GM18867 (cell line): ENCODE results near the gene C1orf53.
"Not testable (repeated sequence)": the region's sequence is repeated elsewhere in the genome, so short reads cannot be mapped to it uniquely, and the experiment has no call there.

Experiments used
- ATAC-seq: cut with Tn5 transposase; IDR thresholded peaks from one replicate; pipeline ENCODE4 v1.9.1; 2021; ENCODE audit warnings: mild to moderate bottlenecking, moderate library complexity; ENCODE audit not compliant: unreplicated experiment

The C1orf53 gene

DNA sequence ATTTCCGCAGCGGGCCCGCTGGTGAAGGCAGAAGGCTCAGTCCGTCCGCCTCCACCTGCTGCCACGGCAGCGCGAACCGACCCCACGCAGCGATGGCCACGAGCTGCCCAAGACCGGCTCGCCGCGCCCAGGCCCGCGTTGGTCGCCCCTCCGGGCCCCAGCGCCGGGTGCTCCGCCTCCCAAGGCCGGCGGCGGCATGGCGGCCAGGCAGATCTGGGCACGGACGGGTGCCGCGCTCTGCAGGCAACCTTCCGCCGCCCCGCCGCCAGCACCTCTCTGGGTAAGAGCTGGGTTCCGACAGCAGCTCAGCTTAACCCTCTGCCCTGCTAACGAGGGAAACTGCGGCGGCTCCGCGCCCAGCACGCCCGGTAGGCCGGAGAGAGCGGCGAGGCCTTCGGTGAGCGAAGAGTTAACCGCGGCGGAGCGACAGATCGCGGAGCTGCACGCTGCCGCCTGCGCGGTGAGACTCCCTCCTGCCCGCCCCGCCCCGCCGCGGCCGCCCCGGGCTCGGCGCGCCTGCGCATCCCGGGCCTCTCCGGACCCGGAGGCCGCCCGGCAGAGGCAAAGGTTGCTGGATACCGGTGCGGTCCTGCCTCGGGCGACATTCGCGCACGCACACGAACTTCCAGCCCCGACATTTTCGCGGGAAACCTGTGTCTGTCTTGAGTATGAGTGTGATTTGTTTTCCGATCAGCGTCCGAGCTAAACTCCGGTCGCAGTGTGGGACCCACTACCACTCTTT is at the start of gene C1orf53:
Gene C1orf53, plus strand, starts transcription at position 177 of the 742 bp plus-strand sequence. Its CDS starts 20 bp downstream, at position 197.
- ATAC-seq, result peak; percentile 97

DNA sequence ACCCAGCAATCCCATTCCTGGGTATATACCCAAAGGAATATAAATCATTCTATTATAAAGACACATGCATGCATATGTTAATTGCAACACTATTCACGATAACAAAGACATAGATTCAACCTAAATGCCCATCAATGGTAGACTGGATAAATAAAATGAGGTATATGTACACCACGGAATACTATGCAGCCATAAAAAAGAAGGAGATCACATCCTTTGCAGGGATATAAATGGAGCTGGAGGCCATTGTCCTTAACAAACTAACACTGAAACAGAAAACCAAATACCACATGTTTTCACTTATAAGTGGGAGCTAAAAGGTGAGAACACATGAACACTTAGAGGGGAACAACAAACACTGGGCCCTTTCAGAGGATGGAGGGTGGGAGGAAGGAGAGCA is 46.7 kb upstream of the C1orf53 start:
- ATAC-seq, result not testable (repeated sequence)

DNA sequence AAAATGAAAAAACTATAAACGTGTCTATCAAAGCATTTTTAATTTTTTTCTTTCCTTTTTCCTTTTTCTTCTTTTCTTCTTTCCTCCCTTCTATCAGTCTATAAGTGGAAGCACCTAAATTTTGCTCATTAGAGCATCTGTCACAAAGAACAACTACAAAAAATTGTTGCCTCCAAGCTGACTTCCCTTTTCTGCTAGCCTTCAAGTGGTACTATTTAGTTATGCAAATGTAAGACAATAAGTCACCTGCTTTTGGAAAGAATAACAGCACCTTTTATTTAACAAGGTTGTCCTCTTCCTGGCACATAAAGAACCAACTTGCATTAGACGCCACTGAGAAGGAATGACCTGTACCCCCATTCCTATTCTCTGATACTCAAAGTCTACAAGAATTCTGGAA is 45.0 kb upstream of the C1orf53 start:
- no peak for ATAC-seq

DNA sequence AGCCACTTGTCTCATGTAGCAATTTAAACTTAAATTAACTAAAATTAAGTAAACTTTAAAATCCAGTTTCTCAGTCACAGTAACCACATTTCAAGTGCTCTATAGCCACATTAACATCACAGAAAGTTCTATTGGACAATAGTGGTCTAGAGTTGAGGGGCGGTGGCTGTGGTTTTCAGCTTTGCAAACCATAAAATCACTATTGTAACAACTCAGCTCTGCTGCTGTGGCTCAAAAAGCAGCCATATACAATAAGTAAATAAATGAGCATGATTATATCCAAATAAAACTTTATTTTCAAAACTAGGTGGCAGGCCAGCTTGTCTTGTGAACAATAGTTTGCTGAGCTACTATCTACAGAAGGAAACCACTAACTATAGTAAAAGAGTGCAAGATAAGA is 43.4 kb upstream of the C1orf53 start:
- no peak for ATAC-seq

DNA sequence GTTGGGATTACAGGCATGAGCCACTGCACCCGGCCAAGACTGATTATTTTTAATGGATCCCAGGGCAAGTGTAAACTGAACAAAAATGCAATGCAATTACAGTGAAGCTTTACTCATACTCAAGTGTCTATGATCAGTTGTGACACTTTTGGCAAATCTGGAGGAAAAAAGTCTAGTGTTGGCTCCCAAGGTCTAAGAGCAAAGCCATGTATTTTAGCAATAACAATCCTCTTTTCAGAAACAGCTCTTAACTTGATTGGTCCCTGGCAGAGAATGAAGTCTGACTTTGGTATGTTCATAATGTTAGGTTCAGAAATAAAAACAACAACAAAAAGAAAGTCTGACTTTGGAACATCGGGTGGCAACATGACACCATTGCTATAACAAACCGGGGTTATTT is 40.2 kb upstream of the C1orf53 start:
- no peak for ATAC-seq

DNA sequence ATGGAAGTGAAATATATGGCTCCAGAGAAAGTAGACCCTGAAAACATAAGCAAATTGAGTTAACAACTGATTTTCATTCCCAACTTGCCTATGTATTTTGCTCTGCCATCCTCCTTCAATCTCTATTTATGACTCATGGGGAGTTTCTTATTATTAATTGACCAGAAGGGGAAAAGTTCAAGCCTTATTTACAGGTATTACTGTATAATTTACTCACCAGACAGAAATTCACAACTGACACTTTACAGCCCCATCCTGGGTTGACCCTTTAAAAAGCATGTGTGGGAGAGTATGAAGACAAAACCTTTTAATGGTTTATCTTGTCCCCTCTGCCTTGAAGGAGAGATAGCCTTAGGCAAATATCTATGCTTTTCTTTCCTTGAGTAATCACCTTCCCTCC is 39.8 kb upstream of the C1orf53 start:
- ATAC-seq, result no peak

DNA sequence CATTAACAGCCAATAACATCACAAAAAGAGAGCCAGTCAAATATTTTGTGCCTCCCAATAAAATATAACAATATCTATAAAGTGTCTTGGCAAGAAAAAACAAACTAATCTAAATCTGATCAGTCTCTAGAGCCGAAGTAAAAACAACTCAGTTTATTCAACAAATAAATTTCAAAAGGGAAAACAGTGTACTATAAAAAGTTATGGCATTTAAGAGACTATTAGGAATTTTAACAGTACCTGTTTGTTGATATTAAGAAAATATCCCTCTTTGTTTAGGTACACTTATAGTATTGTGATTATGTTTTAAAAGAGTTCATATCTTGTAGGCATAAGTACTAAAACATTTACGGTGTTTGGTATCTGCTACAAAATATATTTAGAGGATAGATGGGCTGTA is 36.6 kb upstream of the C1orf53 start:
- no peak for ATAC-seq

DNA sequence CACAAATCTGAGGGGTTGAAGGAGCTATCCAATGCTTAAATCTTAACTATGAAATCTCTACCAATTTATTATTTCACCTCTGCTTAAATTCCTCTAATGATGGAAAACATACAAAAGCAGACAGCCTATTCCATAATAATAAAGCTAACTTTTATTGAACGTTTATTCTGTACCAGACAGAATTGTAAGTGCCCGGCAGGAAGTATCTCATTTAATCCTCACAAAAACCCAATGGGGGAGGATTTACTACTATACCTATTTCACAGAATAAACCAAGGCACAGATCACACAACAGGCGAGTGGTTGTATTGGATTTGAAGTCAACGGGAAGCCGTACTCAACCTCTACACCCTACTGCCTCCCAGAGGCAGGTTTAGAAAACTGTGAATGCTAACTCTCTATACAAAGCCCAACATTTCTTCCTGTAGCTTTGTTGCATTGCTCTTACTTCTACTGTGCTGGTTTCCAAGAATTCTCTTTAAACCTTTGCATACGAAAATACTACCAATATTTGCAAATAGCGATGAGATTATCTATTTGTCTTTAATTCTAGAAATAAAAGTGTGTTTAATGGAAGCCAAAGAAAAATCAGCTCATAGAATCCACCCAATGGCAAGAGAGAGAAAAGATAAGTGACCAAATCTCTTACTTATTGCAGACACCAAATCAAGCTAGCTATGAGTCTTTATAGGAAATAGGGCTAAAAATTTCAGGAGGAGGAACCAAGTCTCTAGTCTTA is 33.5 kb upstream of the C1orf53 start:
- peak; percentile 96 for ATAC-seq

DNA sequence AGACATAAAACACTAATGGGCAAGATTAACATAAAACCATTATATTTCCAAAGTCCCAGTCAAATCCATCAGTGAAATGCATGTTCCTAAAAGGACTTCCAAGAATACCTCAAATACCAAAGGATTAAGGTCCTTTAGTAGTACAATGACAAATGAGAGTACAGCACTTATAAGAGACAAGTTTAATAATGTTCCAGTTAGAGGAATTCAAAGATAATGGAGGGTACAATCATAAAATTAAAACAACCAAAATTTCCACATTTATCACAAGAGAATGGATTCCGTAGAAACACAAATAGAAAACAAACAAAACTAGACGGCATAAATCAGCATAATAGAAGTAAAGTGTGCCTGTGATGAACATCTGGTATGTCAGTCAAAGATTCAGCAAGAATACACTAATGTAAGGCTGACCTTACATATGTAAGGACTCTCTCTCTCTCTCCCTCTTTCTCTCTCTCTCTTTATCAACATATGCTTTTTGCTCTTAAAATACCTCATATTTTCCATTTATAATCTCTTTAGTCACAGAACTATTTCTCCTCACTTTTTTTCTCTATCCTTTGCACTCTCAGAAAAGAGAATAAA is 32.8 kb upstream of the C1orf53 start:
- no peak for ATAC-seq

DNA sequence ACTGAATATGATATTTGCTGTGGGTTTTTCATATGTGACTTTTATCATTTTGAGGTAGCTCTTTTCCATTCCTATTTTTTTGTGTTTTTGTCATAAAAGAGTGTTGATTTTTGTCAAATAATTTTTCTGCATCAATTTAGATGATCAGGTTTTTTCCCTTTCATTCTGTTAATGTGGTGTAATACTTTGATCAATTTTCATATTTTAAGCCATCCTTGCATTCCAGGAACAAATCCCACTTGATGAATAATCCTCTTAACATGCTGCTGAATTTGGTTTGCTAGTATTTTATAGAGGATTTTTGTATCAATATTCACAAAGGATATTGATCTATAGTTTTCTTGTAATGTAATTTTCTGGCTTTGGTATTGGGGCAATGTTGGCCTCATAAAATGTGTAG is 25.5 kb upstream of the C1orf53 start:
- ATAC-seq, result no peak

DNA sequence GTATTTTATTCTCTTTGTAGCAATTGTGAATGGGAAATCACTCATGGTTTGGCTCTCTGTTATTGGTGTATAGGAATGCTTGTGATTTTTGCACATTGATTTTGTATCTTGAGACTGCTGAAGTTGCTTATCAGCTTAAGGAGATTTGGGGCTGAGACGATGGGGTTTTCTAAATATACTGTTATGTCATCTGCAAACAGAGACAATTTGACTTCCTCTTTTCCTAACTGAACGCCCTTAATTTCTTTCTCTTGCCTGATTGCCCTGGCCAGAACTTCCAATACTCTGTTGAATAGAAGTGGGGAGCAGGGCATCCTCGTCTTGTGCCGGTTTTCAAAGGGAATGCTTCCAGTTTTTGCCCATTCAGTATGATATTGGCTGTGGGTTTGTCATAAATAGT is 22.0 kb upstream of the C1orf53 start:
- ATAC-seq, result not testable (repeated sequence)

DNA sequence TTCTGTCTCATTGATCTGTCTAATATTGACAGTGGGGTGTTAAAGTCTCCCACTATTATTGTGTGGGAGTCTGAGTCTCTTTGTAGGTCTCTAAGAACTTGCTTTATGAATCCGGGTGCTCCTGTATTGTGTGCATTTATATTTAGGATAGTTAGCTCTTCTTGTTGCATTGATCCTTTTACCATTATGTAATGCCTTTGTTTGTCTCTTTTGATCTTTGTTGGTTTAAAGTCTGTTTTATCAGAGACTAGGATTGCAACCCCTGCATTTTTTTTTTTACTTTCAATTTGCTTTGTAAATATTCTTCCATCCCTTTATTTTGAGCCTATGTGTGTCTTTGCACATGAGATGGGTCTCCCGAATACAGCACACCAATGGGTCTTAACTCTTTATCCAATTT is 20.2 kb upstream of the C1orf53 start:
- not testable (repeated sequence) for ATAC-seq

DNA sequence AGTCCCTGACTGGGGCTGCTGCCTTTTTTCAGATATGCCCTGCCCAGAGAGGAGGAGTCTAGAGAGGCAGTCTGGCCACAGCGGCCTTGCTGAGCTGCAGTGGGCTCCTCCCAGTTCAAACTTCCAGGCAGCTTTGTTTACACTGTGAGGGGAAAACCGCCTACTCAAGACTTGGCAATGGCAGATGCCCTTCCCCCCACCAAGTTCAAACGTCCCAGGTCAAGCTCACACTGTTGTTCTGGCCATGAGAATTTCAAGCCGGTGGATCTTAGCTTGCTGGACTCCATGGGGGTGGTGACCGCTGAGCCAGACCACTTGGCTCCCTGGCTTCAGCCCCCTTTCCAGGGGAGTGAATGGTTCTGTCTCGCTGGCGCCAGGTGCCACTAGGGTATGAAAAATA is 18.3 kb upstream of the C1orf53 start:
- ATAC-seq, result no peak

DNA sequence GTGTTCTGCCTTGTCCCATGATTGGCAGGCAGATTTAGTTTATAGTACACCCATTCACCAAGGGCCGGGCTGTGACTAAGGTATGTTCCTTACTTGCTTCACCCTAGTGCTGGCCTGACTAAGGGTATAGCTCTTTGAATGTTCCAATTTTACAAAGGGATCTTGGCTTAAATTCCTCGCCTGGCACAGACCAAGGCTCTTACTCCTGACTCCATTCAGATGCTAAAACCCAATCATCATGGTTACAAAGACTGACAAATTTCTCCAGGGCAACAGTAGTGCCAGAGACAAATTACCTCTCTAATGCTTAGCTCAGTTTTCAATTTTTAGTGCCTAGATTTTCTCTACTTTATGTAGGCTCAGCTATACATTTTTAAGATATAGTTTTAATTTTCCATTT is 11.5 kb upstream of the C1orf53 start:
- no peak for ATAC-seq

DNA sequence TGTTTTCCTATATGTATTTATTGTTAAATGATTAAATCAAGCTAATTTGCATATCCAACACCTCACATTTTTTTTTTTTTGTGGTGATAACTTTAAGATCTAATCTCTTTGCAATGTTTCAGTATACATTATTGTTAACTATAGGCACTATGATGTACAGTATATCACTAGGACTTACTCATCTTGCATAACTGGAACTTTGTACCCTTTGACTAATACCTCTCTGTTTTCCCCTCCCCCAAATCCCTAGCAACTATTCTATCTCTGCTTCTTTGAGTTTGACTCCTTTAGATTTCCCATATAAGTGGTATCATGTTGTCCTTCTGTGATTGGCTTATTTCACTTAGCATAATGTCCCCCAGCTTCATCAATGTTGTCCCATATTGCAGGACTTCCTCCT is 9.7 kb upstream of the C1orf53 start:
- no peak for ATAC-seq

DNA sequence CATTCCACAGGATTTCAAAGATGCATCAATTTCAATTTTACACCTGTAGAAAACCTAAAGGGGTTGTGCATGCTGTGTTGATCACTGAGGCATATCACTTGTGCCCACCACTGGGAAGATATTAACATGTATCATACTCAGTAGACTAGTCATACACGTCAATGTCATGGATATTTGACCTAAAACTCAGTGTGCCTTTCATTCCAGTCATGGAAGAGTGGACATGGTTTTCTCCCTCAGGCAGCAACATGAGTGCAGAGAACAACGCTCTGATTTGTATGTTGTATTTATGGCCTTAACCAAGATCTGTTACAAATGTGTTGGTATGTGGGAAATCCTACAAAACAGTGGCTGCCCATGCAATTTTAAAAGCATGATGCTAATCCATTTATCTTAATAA is 6.1 kb upstream of the C1orf53 start:
- ATAC-seq, result no peak

DNA sequence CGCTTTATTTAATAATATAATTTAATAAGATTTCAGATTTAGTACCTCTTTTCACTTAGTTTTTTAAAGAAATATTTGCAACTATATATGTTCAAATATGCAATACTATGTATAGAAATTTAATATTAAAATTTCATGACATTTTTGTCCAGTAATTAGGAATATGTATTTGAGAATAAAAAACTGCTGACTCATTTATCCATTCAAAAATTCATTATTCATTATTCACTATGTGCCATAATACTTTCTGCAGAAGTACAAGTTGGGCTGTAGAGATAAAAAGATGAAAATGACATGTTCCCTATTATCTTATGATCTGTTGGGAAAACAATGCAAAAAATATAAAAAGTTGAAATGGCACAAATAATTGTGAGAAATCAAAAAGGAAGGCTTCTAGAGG is 3.4 kb upstream of the C1orf53 start:
- no peak for ATAC-seq

DNA sequence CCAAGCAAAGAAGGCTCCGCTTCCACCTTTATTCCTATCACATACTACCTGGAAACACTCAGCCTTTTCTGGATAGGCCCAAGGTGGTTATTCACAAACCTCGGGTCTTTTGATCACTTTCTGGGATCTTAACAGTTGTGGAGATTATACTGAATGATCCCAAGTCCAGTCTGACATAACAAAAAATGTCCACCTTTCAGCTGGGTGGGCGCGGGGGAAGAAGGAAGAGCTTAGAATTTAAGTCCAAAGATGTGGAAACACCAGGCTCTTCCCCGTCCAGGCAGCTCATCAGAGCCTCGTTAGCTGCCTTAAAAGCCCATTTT is 338 bp upstream of the C1orf53 start:
- ATAC-seq, result no peak

DNA sequence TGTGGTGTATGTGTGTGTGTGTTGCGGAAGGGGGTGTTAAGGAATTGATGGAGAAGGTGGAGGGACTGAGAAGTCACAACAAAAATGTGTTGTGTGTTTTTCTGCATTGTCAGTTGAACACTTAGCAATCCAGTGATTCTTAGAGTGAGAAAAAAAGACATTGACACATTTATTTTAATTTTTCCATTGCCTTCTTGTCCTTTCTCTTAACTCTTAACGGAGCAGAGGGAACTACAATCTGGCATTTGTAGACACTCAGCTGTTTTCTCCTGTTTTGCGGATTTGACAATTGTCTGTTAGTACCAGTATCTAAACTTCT is 725 bp downstream of the C1orf53 start:
- no peak for ATAC-seq

DNA sequence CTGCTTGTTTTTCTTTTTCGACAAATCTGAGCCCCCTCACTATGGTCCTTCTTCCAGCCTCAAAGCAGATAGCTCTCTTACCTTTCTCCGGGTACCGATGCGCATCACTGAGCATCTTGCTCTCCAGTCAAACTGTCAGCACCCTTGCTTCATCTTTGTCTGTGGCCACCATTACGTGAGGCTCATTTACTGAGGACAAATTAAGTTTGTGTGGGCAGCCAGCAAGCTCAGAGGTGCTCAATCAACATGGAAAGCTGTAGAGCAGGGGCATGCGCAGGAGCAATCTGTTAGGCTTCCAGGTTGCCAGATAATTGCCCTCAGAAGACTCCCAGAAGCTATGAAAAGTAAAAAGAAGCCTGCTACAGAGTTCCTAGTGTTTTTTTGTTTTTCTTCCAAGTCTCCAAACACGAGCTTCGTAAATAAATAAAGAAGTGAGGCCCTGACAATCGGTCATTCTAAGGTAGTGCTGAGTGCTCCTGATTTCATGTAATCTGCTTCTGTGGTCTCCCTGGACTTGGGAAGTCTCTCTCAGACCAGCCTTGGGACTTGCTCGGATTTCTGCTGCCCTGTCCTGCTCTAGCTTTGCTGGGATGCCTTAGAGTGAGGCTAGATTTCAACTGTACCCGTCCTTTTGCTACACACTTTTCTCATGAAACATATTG is 1.8 kb downstream of the C1orf53 start:
- ATAC-seq, result no peak

DNA sequence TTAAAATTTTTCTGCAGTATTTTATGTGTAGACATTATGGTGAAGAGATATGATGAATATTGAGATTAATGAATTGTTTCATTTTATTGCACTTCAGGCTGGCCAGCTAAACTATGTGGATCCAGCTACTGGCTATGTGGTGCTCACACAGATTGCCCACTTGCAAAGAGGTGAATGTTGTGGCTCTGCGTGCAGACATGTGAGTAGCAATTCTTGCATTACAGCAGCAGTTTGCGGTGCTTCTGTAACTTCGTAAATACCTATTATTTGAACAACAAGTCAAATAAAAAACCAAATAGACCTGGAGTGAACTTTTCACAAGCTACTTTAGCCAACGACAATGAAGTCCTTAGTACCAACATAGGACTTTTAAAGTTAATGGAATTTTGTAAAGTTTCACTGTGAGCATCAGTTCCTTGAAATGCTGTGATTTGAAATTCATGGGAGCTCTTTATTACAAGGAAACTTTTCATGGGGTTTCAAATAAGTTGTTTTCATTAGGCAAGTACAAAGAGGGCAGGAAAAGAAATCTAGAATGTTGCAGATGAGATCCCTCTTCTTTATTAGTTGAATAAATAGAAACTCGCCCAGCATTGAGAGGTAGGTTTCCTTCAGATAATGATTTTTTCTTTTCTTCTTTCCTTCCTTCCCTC is 3.4 kb downstream of the C1orf53 start:
- no peak for ATAC-seq
